Right lobe of liver (tissue), 4 donors: Measurements from ENCODE around the gene PAQR4.

Experiments used
- CTCF ChIP-seq, 4 donors: fragments of 200-600 bp in 3 of 4; fragments of 450-650 bp in 1 of 4; IDR thresholded peaks; one replicate each; pipeline versions ENCODE4 v1.5.1 to v1.8.0; 2016 to 2022; ENCODE audit warnings: antibody characterized with exemption in 4 of 4, mild to moderate bottlenecking in 2 of 4
- POLR2A ChIP-seq: fragments of 450-650 bp; IDR thresholded peaks from one replicate; pipeline ENCODE4 v1.6.1; 2017; ENCODE audit warnings: antibody characterized with exemption, mild to moderate bottlenecking
- donor health status: DM: no; HTN: no; CAD: no.
- donor health status: DM: no; HTN: no; CAD: no.
- donor health status: DM: no; HTN: yes; CAD: no.

- TF ChIP-seq CTCF (IDR thresholded peaks at IDR 0.05) (no peak), POLR2A (no peak)
Measured at GRCh38 chr16:2955438-2955778, 13.7 kb upstream of the PAQR4 start.
